ENCODE measurements around the gene PRR36.

Gene PRR36

GRCh38 chr19:7912697-7913564 is 38.7 kb upstream of the PRR36 start:
- DNase-seq (ENCODE audit: low read depth) = no peak

GRCh38 chr19:7912144-7912696 is 38.0 kb upstream of the PRR36 start:
- no peak for DNase-seq (ENCODE audit: low read depth)

- no peak for DNase-seq (ENCODE audit: low read depth)
These were observed 37.4 kb upstream of the PRR36 start for GRCh38 chr19:7911508-7912143.

GRCh38 chr19:7910321-7911161 is 36.4 kb upstream of the PRR36 start:
- no peak for DNase-seq (ENCODE audit: low read depth)

- DNase-seq (ENCODE audit: low read depth) = no peak
These were observed 35.4 kb upstream of the PRR36 start for GRCh38 chr19:7909471-7910067.

- no peak for DNase-seq (ENCODE audit: low read depth)
These were observed 34.7 kb upstream of the PRR36 start for GRCh38 chr19:7908742-7909461.

GRCh38 chr19:7908078-7908699 is 34.0 kb upstream of the PRR36 start:
- DNase-seq (ENCODE audit: low read depth) = no peak

GRCh38 chr19:7907544-7907943 is 33.4 kb upstream of the PRR36 start:
- DNase-seq (ENCODE audit: low read depth) = no peak

GRCh38 chr19:7907122-7907521 is 32.9 kb upstream of the PRR36 start:
- DNase-seq (ENCODE audit: low read depth) = no peak

- no peak for DNase-seq (ENCODE audit: low read depth)
These were observed 31.7 kb upstream of the PRR36 start for GRCh38 chr19:7905859-7906258.

- no peak for DNase-seq (ENCODE audit: low read depth)
These were observed 31.1 kb upstream of the PRR36 start for GRCh38 chr19:7905268-7905667.

GRCh38 chr19:7904074-7905020 is 30.2 kb upstream of the PRR36 start:
- DNase-seq (ENCODE audit: low read depth) = no peak

- DNase-seq (ENCODE audit: low read depth) = peak; percentile 97
These were observed 29.3 kb upstream of the PRR36 start, which contains the start of gene MAP2K7 for GRCh38 chr19:7903244-7904073. MAP2K7 (plus strand) TSS chr19:7903877; CDS start chr19:7903945, 68 bp downstream.

- DNase-seq (ENCODE audit: low read depth) = no peak
These were observed 28.6 kb upstream of the PRR36 start for GRCh38 chr19:7902796-7903243.

- no peak for DNase-seq (ENCODE audit: low read depth)
These were observed 27.1 kb upstream of the PRR36 start for GRCh38 chr19:7901337-7901736.

- no peak for DNase-seq (ENCODE audit: low read depth)
These were observed 26.7 kb upstream of the PRR36 start for GRCh38 chr19:7900931-7901330.

GRCh38 chr19:7900401-7900870 is 26.2 kb upstream of the PRR36 start:
- DNase-seq (ENCODE audit: low read depth) = no peak

- DNase-seq (ENCODE audit: low read depth) = no peak
These were observed 25.7 kb upstream of the PRR36 start for GRCh38 chr19:7899751-7900378.

Measured in HS-5 (cell line).